Epithelial cell of esophagus (primary cell): ENCODE measurements around the gene PATL2.
"Not testable (repeated sequence)": the region's sequence is repeated elsewhere in the genome, so short reads cannot be mapped to it uniquely, and the experiment has no call there.

Experiments
- DNase-seq: peaks from one replicate; pipeline ENCODE4 v3.0.0; 2010; ENCODE audit warnings: low read depth
- H3K4me3 ChIP-seq: 2 replicates; pipeline ENCODE4 v1.5.1; 2011; ENCODE audit warnings: mild to moderate bottlenecking, low read length, control low read depth
- CTCF ChIP-seq: IDR thresholded peaks from 2 replicates; pipeline ENCODE4 v1.5.1; 2011; ENCODE audit warnings: low read depth, mild to moderate bottlenecking, low read length, control low read depth, inconsistent platforms; ENCODE audit not compliant: insufficient read depth; ENCODE audit errors: missing control alignments

PATL2 gene

GRCh38 chr15:44695294-44695693 lies 15.8 kb downstream of the PATL2 start:
- no peak for TF ChIP-seq CTCF
- no peak overlapping the region for H3K4me3 ChIP-seq
- no peak for DNase-seq

GRCh38 chr15:44694416-44694815 lies 16.7 kb downstream of the PATL2 start:
- no peak for TF ChIP-seq CTCF
- no peak for DNase-seq
- no peak overlapping the region for H3K4me3 ChIP-seq

GRCh38 chr15:44692659-44693058 lies 18.5 kb downstream of the PATL2 start:
- no peak overlapping the region for H3K4me3 ChIP-seq
- no peak for TF ChIP-seq CTCF
- no peak for DNase-seq

GRCh38 chr15:44690245-44690644 lies 20.9 kb downstream of the PATL2 start:
- DNase-seq, H3K4me3 ChIP-seq: not testable (repeated sequence)

GRCh38 chr15:44689318-44689717 lies 21.8 kb downstream of the PATL2 start:
- not testable (repeated sequence) for DNase-seq, H3K4me3 ChIP-seq

- not testable (repeated sequence) for H3K4me3 ChIP-seq
These were observed 28.1 kb downstream of the PATL2 start for GRCh38 chr15:44682809-44683682.

GRCh38 chr15:44682211-44682610 lies 28.9 kb downstream of the PATL2 start:
- TF ChIP-seq CTCF = no peak
- DNase-seq = no peak
- H3K4me3 ChIP-seq = no peak overlapping the region

More at GRCh38 chr15:44682809-44683682, 28.1 kb downstream of the PATL2 start:
- peak; percentile 74 for DNase-seq

GRCh38 chr15:44676676-44677075 lies 34.4 kb downstream of the PATL2 start:
- H3K4me3 ChIP-seq = no peak overlapping the region
- no peak for TF ChIP-seq CTCF
- peak; percentile 24 for DNase-seq

GRCh38 chr15:44675911-44676310 lies 35.2 kb downstream of the PATL2 start:
- DNase-seq = no peak
- no peak for TF ChIP-seq CTCF
- no peak overlapping the region for H3K4me3 ChIP-seq
